Natural killer cell treated with Interleukin-12 subunit alpha and Interleukin-12 subunit beta and Interleukin-15 and Interleukin-18, amount 100 ng/mL, for 72 hours (primary cell): Measurements from ENCODE around the gene CDR2L. TPM values are rescaled to one million over a fixed set of nuclear protein-coding genes. Genes with fewer than 3 reads are reported as not detected.

ENCODE experiments used
- ATAC-seq, 2 donors: fragments of 150-1000 bp; cut with Tn5 transposase in 1 of 2; sonication (Bioruptor Pico), chemical (Tn5 transposase) in 1 of 2; 2 replicates each; pipeline ENCODE4 v1.10.0; 2021
- DNase-seq: peaks from one replicate; pipeline ENCODE4 v3.0.0; 2022; ENCODE audit warnings: low spot score
- H3K27ac Mint-ChIP-seq, 2 donors: 1 replicate in 1 of 2; 2 replicates in 1 of 2; pipeline ENCODE4 v1.8.0; 2022; ENCODE audit warnings: mixed read lengths in 2 of 2, mild to moderate bottlenecking in 1 of 2, moderate library complexity in 1 of 2
- H3K27me3 Mint-ChIP-seq, 2 donors: 1 replicate in 1 of 2; 2 replicates in 1 of 2; pipeline ENCODE4 v1.8.0; 2022; ENCODE audit warnings: mixed read lengths in 2 of 2
- H3K36me3 Mint-ChIP-seq: one replicate; pipeline ENCODE4 v1.8.0; 2022; ENCODE audit warnings: mixed read lengths
- H3K4me1 Mint-ChIP-seq, 2 donors: 1 replicate in 1 of 2; 2 replicates in 1 of 2; pipeline ENCODE4 v1.8.0; 2022; ENCODE audit warnings: low read depth in 2 of 2, mixed read lengths in 2 of 2, mild to moderate bottlenecking in 1 of 2
- H3K4me3 Mint-ChIP-seq: one replicate; pipeline ENCODE4 v1.8.0; 2022; ENCODE audit warnings: mixed read lengths
- H3K9me3 Mint-ChIP-seq: 2 replicates; pipeline ENCODE4 v1.8.0; 2022; ENCODE audit warnings: mixed read lengths
- total RNA-seq, 2 donors: library from RNA; stranded (reverse); gene quantifications; one replicate each; pipeline ENCODE4 v1.2.3, GENCODE V29; 2022

The CDR2L gene
- total RNA-seq, 2 donors from 2014 or later = 0.07 to 0.47 TPM

DNA sequence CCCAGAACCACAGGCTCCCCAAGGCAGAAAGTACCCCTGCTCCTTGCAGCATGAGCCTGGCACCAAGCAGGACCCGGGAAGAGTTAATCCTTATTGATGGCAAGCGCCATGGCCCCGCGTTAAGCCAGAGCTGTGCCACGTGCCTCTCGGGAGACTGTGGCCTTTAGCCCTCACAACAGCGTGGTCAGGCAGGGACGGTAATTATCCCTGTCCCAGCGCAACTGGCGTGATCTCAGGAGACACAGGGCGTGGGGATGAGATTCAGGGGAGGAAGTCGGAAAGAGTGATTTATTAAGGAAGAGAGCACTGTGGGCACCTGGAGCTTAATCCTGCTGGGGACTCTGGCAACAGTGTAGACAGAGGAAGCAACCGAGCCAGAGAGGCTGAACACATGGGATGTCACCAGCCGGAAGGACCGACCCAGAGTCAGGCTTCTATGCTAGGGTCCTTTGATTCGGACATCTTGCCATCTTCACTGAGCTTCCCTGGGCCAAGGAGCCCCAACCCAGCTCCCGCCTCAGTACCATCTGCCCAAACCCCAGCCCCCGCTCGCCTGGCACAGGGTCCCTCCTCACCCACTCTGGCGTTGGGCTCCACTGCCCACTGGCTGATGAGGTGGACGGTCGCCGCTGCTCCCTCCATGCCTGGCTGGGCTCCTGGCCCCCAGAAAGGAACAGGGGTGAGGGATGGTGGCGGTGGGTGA lies 34.9 kb upstream of the CDR2L start:
- H3K36me3 Mint-ChIP-seq = no peaks in the 10 kb centered on the region

DNA sequence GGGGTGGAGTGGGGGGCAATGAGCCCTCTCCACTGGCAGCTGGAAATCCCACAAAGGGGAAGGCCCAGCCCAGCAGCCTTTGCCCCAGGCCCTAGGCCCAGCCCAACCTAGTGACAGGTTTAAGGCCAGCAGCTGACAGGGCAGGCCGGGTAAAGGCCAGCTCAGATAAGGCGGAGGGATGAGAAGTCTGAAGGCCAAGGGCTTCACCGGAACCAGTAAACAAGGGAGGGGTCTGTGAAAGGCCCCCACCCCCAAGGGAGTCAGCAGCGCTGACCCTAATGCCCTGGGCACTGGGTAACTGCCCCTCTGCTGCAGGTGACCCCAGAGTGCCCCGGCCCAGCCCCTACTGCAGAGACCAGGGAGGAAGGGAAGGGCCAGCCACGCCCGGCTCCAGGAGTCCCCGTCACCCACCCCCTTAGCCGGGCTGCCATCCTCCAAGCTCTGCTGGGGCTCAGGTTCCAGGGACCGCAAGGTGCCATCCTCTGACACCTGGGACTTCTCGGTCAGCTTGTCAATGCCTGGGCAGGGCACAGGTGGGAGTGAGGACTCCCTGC lies 34.2 kb upstream of the CDR2L start:
- ATAC-seq = no peak
- no peaks in the 10 kb centered on the region for H3K36me3 Mint-ChIP-seq
- H3K4me1 Mint-ChIP-seq = peaks cover 0 to 6% of the 10 kb centered on the region in 2 donors

More for the DNA sequence above, 34.9 kb upstream of the CDR2L start:
- Mint-ChIP-seq H3K27ac (no peak overlapping the region), H3K9me3 (no peaks in the 10 kb centered on the region), H3K4me3 (no peak overlapping the region), H3K4me1 (peaks cover 0 to 2% of the 10 kb centered on the region in 2 donors), H3K27me3 (peaks cover 0 to 9% of the 10 kb centered on the region in 2 donors)
- DNase-seq = no peak
- ATAC-seq = no peak

DNA sequence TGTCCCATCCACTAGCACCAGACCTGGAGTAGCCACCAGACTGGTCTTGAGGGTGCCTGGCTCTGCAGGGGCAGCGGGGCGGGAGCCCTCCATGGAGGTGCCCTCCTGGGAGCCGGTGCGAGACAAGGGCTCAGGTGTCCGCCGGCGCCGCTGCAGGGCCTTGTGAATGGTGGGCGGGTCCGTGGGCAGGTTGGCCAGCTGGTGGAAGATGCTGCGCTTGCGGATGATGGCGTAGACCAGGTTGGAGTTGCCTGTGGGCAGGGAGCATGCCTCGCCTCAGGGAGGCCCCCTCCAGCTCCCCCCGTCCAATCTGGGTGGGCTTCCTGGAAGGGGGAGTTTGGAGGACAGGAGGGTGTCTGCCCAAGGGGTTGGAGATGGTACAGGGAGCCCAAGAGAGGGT lies 33.3 kb upstream of the CDR2L start:
- Mint-ChIP-seq H3K36me3 (no peaks in the 10 kb centered on the region), H3K9me3 (no peaks in the 10 kb centered on the region), H3K27ac (no peak overlapping the region), H3K4me3 (no peak overlapping the region), H3K4me1 (peaks cover 0 to 6% of the 10 kb centered on the region in 2 donors), H3K27me3 (peaks cover 0 to 5% of the 10 kb centered on the region in 2 donors)
- DNase-seq (no peak), ATAC-seq (no peak)

More for the DNA sequence above, 34.2 kb upstream of the CDR2L start:
- H3K4me3 Mint-ChIP-seq = no peak overlapping the region
- H3K9me3 Mint-ChIP-seq = no peaks in the 10 kb centered on the region
- H3K27me3 Mint-ChIP-seq = peaks cover 0 to 5% of the 10 kb centered on the region in 2 donors
- no peak overlapping the region for H3K27ac Mint-ChIP-seq
- DNase-seq = no peak

DNA sequence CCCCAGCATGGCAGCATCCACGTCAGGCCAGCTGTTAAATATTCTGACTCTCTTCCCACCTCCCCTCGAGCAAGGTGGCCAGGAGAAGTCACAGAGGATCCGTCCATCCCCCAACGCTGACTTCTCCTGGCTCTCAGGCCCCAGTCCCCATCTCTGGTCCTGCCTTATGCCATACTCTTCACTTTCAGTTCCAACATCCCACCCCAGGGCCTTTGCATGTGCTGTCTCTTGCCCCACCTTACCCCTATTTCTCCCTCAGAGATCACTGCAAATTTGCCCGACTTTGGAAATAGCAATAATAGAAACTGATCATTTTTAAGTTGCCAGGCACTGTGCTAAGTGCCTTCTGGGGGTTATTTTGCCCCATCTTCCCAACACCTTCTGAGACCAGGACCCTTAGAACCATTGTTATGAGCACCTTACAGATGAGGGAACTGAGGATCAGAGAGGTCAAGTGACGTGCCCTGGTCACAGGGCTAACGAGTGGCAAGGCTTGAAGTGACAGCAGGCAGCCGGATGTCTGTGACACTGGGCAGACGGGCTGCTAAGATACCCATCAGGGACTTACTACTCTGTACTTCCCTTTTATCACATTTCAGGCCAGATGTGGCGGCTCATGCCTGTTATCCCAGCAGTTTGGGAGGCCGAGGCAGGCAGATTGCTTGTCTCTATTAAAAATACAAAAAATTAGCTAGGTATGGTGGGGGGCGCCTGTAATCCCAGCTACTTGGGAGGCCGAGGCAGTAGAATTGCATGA lies 32.6 kb upstream of the CDR2L start:
- H3K4me3 Mint-ChIP-seq = no peak overlapping the region
- peaks cover 0 to 9% of the 10 kb centered on the region in 2 donors for H3K27me3 Mint-ChIP-seq

DNA sequence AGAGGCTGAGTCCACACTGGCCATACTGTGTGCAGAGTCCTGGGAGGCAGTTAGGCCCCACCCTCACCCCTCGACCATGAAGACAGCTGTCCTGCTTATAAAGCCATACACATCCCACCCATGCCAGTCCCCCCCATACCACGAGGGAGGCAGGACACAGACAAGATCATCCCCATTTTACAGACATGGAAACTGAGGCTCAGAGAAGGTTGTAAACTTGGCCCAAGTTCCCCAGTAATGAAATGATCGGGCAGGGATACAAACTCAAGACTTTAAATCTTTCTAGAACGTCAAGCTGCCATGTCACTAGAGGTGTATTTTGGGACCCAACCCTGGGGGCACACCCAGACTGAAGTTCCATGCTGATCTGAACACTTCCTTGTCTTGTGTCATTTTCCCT lies 31.3 kb upstream of the CDR2L start:
- peaks cover 0 to 6% of the 10 kb centered on the region in 2 donors for H3K4me1 Mint-ChIP-seq
- H3K36me3 Mint-ChIP-seq = no peaks in the 10 kb centered on the region
- no peak for ATAC-seq
- no peaks in the 10 kb centered on the region for H3K9me3 Mint-ChIP-seq
- DNase-seq = peak; percentile 29
- peaks cover 0 to 12% of the 10 kb centered on the region in 2 donors for H3K27me3 Mint-ChIP-seq
- no peak overlapping the region for H3K27ac Mint-ChIP-seq
- no peak overlapping the region for H3K4me3 Mint-ChIP-seq

More for the DNA sequence above, 32.6 kb upstream of the CDR2L start:
- peaks cover 0 to 6% of the 10 kb centered on the region in 2 donors for H3K4me1 Mint-ChIP-seq
- peak; percentile 22 for DNase-seq
- no peak for ATAC-seq
- no peaks in the 10 kb centered on the region for H3K36me3 Mint-ChIP-seq
- no peak overlapping the region for H3K27ac Mint-ChIP-seq
- no peaks in the 10 kb centered on the region for H3K9me3 Mint-ChIP-seq

DNA sequence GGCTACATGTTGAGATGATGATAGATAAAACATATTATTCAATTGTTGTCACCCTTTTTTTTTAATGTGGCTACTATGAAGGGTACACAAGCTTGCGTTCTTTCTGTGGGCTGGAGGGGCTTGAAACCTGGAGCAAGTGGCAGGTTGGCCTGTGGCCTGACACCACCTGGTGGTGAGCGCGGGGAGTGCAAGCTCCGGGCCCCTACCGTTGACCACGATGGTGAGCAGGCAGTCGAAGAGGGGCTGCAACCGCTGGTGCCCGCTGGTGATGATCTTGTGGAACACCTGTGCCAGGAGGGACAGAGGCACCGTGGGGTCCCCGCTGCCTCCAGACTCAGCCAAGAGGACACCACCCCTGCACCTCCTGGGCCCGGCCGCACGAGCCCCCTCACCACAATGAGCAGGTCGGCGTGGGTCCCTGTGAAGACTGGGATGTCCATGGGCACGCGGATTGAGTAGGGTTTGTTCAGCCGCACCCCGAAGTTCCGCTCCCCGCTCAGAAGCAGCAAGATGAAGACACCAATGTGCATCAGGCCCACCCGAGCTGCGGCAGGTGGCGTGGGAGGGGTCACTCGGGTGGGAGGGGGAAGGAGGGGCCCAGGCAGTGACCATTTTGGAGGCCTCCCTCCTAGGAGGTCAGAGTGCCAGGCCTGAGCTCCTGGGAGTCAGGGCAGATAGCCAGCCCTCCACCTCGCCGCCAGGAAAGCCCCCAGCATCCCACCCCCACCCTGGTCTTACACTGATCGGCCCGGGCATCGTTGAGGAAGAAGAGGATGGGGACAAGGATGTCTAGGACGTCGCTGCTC lies 29.3 kb upstream of the CDR2L start:
- DNase-seq (no peak), ATAC-seq (peak in 1 of 2 donors; percentile 57)
- Mint-ChIP-seq H3K4me3 (no peak overlapping the region), H3K9me3 (no peaks in the 10 kb centered on the region), H3K4me1 (peaks cover 0 to 9% of the 10 kb centered on the region in 2 donors), H3K27ac (no peak overlapping the region), H3K36me3 (no peaks in the 10 kb centered on the region), H3K27me3 (peaks cover 0 to 9% of the 10 kb centered on the region in 2 donors)

DNA sequence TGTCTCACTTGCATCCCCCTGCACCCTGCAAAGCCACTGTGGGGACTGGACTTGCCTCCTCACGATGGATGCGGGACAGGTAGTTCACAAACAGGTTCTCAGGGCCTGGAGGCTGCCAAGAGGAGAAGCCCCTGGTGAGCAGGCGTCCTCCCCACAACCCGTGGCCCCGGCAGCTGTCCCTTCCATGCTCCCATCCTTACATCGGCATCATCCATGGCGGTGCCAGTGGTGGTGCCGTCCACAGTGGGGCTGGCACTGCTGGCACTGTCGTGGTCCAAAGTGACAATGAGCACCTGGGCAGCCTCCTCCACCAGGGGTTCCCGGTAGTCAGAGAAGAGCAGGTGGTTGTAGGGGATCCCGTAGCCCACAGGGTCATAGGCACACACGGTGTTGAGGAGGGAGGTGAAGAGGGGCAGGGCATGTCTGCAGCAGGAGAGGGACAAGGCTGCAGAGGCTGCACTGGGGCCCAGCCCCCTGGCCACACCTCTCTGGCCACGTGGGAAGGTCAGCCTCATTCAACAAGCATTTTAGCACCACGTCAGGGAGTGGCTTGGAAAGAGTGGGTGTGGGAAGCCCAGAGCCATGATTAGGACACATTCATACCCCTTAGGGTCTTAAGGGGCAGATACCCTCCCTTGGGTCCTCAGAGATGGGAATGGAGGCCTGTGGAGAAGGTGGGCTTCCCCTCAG lies 27.5 kb upstream of the CDR2L start:
- ATAC-seq = no peak
- H3K36me3 Mint-ChIP-seq = no peaks in the 10 kb centered on the region
- H3K9me3 Mint-ChIP-seq = no peaks in the 10 kb centered on the region

DNA sequence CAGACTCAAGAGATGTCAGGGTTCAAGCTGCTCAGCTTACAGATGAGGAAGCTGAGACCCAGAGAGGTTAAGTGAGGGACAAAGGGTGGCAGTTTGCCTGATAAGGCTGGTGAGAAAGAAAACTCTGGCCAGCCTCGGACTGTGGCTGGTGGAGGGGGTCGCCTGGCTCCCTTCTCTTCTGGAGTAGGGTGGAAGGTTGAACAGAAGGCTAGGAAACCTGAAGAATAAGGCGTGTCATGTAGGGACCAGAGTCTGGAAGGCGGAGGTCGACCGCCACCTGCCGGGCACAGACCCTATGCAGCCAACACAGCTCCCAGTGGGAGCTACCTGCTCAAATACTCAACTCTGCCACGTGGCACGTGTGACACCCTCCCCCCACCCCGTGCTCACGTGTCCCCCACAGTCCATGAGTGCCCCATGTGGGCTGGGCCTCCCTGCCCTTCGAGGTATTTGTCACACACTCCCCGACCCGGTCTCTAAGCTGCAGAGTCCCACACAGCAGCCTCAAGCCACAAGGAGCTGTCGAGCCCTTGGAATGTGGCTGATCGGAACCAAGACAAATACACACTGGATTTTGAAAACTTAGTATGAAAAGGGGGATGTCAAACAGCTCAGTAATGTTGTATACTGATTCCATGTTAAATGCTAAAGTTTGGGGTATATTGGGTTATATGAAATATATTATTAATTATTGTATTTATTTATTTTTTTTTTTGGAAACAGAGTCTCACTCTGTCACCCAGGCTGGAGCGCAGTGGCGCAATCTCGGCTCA lies 26.7 kb upstream of the CDR2L start:
- H3K9me3 Mint-ChIP-seq = no peaks in the 10 kb centered on the region
- H3K4me3 Mint-ChIP-seq = no peak overlapping the region
- ATAC-seq (peak in 1 of 2 donors; percentile 14), DNase-seq (no peak)
- H3K27ac Mint-ChIP-seq = no peak overlapping the region
- peaks cover 0 to 7% of the 10 kb centered on the region in 2 donors for H3K4me1 Mint-ChIP-seq
- no peaks in the 10 kb centered on the region for H3K36me3 Mint-ChIP-seq
- peaks cover 0 to 7% of the 10 kb centered on the region in 2 donors for H3K27me3 Mint-ChIP-seq

More for the DNA sequence above, 27.5 kb upstream of the CDR2L start:
- Mint-ChIP-seq H3K4me1 (peaks cover 0 to 7% of the 10 kb centered on the region in 2 donors), H3K27me3 (peaks cover 0 to 9% of the 10 kb centered on the region in 2 donors), H3K4me3 (no peak overlapping the region), H3K27ac (no peak overlapping the region)
- DNase-seq = no peak

DNA sequence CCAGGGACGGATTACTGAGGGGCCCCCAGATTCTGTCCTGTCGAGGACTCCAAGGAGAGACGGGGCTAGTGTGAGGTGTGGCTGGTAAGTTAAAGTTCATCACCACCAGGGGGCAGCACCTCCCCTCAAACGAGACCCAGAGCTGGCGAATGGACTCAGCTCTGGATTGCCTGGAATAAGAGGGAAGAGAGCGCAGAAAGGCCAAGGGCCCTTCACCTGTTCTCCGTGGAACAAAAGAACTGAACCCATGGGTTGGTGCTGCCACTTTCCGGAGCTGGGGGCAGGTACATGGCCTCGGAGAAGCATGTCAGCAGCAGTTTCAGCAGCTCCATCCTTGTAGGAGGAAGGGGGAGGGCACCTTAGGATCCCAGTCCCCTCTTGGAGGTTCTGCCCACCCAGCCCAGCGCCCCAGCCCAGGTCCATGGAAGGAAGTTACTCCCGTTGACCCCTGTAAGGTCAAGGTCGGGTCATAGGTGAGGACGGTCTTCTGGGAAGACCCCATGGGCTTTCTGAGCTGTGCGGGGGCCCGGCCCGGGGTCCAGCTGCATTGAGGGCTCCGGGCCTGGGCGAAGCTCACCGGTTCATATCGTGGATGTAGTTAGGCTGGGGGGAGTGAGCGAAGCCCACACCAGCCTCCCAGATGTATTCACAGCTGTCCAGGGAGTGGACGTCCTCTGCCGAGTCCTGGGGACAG lies 25.6 kb upstream of the CDR2L start:
- H3K9me3 Mint-ChIP-seq = no peaks in the 10 kb centered on the region
- no peak overlapping the region for H3K4me3 Mint-ChIP-seq
- H3K27me3 Mint-ChIP-seq = peaks cover 0 to 7% of the 10 kb centered on the region in 2 donors
- DNase-seq (peak; percentile 82), ATAC-seq (peak; percentile 72 to 77)
- H3K36me3 Mint-ChIP-seq = no peaks in the 10 kb centered on the region
- peaks cover 0 to 7% of the 10 kb centered on the region in 2 donors for H3K4me1 Mint-ChIP-seq
- H3K27ac Mint-ChIP-seq = no peak overlapping the region

DNA sequence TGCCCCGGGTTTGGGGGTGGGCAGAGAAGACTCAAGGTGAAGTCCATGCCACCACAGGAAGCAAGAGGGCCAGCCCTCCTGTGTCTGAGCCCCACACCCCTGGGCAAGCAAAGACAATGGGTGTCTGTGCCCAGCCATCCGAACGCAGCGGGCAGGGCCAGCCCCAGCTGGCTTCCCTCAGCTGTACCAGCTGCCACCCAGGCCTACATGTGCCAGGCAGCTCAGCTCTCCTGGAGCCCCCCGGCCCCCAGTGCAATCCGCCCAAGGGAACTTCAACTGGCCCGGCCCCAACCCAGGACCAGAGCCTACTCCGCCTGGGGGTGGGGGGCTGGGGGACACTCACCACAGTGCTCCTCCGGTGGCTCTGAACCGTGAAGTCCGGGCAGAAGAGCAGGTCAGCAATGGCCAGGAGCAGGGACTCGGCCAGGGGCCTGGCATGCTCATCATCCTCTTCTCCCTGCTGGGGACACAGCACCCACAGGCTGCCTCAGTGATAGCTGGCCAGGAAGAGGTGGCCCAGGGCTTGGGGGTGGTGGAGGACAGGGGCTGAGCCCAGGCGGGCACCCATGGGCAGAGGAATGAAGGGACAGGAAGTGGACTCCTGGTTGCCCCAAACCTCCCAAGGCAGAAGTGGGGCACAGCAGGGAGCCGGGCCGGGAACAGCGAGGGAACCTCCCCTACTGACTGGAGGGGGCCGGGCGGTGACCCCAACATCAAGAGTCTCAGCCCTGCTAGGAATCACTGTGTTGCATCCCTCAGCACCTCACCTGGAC lies 24.6 kb upstream of the CDR2L start:
- Mint-ChIP-seq H3K27ac (no peak overlapping the region), H3K4me1 (peaks cover 0 to 7% of the 10 kb centered on the region in 2 donors), H3K9me3 (no peaks in the 10 kb centered on the region), H3K36me3 (no peaks in the 10 kb centered on the region), H3K27me3 (peaks cover 0 to 7% of the 10 kb centered on the region in 2 donors), H3K4me3 (no peak overlapping the region)
- no peak for ATAC-seq
- DNase-seq = no peak

DNA sequence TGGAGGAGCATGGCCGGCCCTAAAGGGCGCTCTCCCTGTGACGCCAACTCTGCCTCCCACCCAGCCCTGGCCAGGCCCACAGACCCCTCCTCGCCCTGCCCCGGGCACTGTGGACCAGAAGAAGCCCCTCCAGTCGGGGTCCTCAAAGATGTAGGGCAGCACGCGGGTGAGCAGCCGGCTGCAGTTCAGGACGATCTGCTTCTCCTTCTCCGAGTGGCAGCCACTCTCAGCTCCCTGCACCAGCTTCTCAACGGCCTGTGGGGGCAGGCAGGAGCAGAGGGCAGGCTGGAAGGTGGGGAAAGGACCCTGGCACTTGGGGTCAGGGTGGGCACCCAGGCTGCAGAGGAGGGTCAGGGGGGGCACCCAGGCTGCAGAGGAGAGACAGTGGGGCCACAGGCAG lies 23.8 kb upstream of the CDR2L start:
- H3K27me3 Mint-ChIP-seq = peaks cover 0 to 7% of the 10 kb centered on the region in 2 donors
- no peak for DNase-seq
- no peaks in the 10 kb centered on the region for H3K9me3 Mint-ChIP-seq
- ATAC-seq = no peak
- no peaks in the 10 kb centered on the region for H3K36me3 Mint-ChIP-seq
- H3K27ac Mint-ChIP-seq = no peak overlapping the region
- no peak overlapping the region for H3K4me3 Mint-ChIP-seq
- H3K4me1 Mint-ChIP-seq = peaks cover 0 to 3% of the 10 kb centered on the region in 2 donors
